ENCODE results near the gene SHE.

DNA sequence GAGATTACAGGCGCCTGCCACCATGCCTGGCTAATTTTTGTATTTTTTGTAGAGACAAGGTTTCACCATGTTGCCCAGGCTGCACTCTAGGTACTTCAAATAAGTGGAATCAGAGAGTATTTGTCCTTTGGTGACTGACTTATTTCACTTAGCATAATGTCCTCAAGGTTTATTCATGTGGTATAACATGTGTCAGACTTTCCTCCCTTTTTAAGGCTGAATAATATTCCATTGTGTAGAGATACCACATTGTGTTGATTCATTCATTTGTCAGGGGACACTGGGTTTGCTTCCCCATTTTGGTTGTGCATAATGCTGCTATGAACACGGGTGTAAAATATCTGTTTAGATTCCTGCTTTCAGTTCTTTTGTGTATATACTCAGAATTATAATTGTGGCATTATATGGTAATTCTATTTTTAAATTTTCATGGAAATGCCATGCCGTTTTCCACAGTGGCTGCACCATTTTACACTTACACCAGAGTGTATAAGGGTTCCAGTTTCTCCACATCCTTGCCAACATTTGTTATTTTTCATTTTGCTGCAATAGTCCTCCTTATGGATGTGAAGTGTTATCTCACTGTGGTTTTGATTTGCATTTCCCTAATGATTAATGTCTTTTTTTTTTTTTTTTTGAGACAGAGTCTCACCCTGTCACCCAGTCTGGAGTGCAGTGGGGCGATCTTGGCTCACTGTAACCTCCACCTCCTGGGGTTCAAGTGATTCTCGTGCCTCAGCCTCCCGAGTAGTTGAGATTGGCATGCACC, 62.0 kb downstream of the SHE start:
- TF ChIP-seq, protein P1, sequence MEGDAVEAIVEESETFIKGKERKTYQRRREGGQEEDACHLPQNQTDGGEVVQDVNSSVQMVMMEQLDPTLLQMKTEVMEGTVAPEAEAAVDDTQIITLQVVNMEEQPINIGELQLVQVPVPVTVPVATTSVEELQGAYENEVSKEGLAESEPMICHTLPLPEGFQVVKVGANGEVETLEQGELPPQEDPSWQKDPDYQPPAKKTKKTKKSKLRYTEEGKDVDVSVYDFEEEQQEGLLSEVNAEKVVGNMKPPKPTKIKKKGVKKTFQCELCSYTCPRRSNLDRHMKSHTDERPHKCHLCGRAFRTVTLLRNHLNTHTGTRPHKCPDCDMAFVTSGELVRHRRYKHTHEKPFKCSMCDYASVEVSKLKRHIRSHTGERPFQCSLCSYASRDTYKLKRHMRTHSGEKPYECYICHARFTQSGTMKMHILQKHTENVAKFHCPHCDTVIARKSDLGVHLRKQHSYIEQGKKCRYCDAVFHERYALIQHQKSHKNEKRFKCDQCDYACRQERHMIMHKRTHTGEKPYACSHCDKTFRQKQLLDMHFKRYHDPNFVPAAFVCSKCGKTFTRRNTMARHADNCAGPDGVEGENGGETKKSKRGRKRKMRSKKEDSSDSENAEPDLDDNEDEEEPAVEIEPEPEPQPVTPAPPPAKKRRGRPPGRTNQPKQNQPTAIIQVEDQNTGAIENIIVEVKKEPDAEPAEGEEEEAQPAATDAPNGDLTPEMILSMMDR (IDR thresholded peaks at IDR 0.05; ENCODE audit: insufficient read depth, low read length, poor library complexity, severe bottlenecking) = no peak
- TF ChIP-seq EZH2phosphoT487 (conservative IDR thresholded peaks at IDR 0.05; ENCODE audit: low read length) = no peak
